ENCODE results near the gene ZDHHC14.

- no peak for TF ChIP-seq CTCF (IDR thresholded peaks at IDR 0.05; ENCODE audit: insufficient read depth, low read length, poor library complexity, severe bottlenecking)
- no peak for TF ChIP-seq EZH2phosphoT487 (conservative IDR thresholded peaks at IDR 0.05; ENCODE audit: low read length)
These were observed 572 bp upstream of the ZDHHC14 start for GRCh38 chr6:157380458-157380778.
